HL-60/S4 treated with phorbol 12-myristate 13-acetate at 8.2 ng/mL for 4 days and 3 days (cell line): ENCODE measurements around the gene ADIRF.
"Not testable (repeated sequence)": the region's sequence is repeated elsewhere in the genome, so short reads cannot be mapped to it uniquely, and the experiment has no call there.

ENCODE experiments used
- in situ Hi-C: fragments of 300-500 bp; cut with MboI; formaldehyde crosslinking; loops from 2 replicates; pipeline ENCODE4 v1.15.0; 2022; ENCODE audit warnings: low sequenced_read_pairs

ADIRF gene

GRCh38 chr10:87019504-87019903 lies 51.2 kb downstream of the ADIRF start:
- in situ Hi-C loops: not testable (repeated sequence)

GRCh38 chr10:87020056-87020455 lies 51.8 kb downstream of the ADIRF start, which contains the start of gene FAM25A:
TSS of gene FAM25A (plus strand) at chr10:87020294. CDS start at chr10:87020325, 31 bp downstream.
- in situ Hi-C loops: not testable (repeated sequence)
